Activated naive CD8-positive, alpha-beta T cell (primary cell): ENCODE data around the gene TRAPPC2L.

Experiments used
- H3K27ac Mint-ChIP-seq: one replicate; pipeline ENCODE4 v1.8.0; 2021; ENCODE audit warnings: mixed read lengths
- H3K27me3 Mint-ChIP-seq: one replicate; pipeline ENCODE4 v1.8.0; 2021; ENCODE audit warnings: mixed read lengths
- H3K36me3 Mint-ChIP-seq: one replicate; pipeline ENCODE4 v1.8.0; 2021; ENCODE audit warnings: mixed read lengths
- H3K4me1 Mint-ChIP-seq: one replicate; pipeline ENCODE4 v1.8.0; 2021; ENCODE audit warnings: low read depth, mixed read lengths
- H3K4me3 Mint-ChIP-seq: one replicate; pipeline ENCODE4 v1.8.0; 2021; ENCODE audit warnings: mild to moderate bottlenecking, mixed read lengths
- H3K9me3 Mint-ChIP-seq: one replicate; pipeline ENCODE4 v1.8.0; 2021; ENCODE audit warnings: low read depth, mixed read lengths

Gene TRAPPC2L

GRCh38 chr16:88870608-88871348, 13.9 kb downstream of the TRAPPC2L start:
- Mint-ChIP-seq H3K9me3 (no peaks in the 10 kb centered on the region), H3K27ac (no peak overlapping the region), H3K27me3 (peaks cover 6% of the 10 kb centered on the region), H3K4me1 (no peaks in the 10 kb centered on the region), H3K36me3 (no peaks in the 10 kb centered on the region), H3K4me3 (no peak overlapping the region)

- Mint-ChIP-seq H3K4me3 (no peak overlapping the region), H3K27ac (no peak overlapping the region), H3K4me1 (no peaks in the 10 kb centered on the region), H3K36me3 (no peaks in the 10 kb centered on the region), H3K9me3 (no peaks in the 10 kb centered on the region), H3K27me3 (peaks cover 6% of the 10 kb centered on the region)
Observed at GRCh38 chr16:88871349-88871702, 14.4 kb downstream of the TRAPPC2L start.

GRCh38 chr16:88871730-88872416, 14.9 kb downstream of the TRAPPC2L start:
- Mint-ChIP-seq H3K27me3 (peaks cover 6% of the 10 kb centered on the region), H3K27ac (no peak overlapping the region), H3K4me3 (no peak overlapping the region), H3K36me3 (no peaks in the 10 kb centered on the region), H3K9me3 (no peaks in the 10 kb centered on the region), H3K4me1 (no peaks in the 10 kb centered on the region)

- Mint-ChIP-seq H3K4me3 (no peak overlapping the region), H3K27me3 (peaks cover 6% of the 10 kb centered on the region), H3K36me3 (no peaks in the 10 kb centered on the region), H3K9me3 (no peaks in the 10 kb centered on the region), H3K27ac (no peak overlapping the region), H3K4me1 (no peaks in the 10 kb centered on the region)
Observed at GRCh38 chr16:88872650-88873331, 15.9 kb downstream of the TRAPPC2L start.

GRCh38 chr16:88874938-88875599, 18.1 kb downstream of the TRAPPC2L start:
- Mint-ChIP-seq H3K4me1 (no peaks in the 10 kb centered on the region), H3K4me3 (no peak overlapping the region), H3K9me3 (no peaks in the 10 kb centered on the region), H3K27ac (no peak overlapping the region), H3K27me3 (peaks cover 6% of the 10 kb centered on the region), H3K36me3 (no peaks in the 10 kb centered on the region)

- H3K4me3 Mint-ChIP-seq = no peak overlapping the region
- peaks cover 3% of the 10 kb centered on the region for H3K27me3 Mint-ChIP-seq
Observed at GRCh38 chr16:88875703-88876234, 18.8 kb downstream of the TRAPPC2L start.

GRCh38 chr16:88876942-88877526, 20.1 kb downstream of the TRAPPC2L start:
- Mint-ChIP-seq H3K36me3 (no peaks in the 10 kb centered on the region), H3K4me3 (no peak overlapping the region), H3K27me3 (no peaks in the 10 kb centered on the region), H3K4me1 (no peaks in the 10 kb centered on the region), H3K27ac (no peak overlapping the region), H3K9me3 (no peaks in the 10 kb centered on the region)

More at GRCh38 chr16:88875703-88876234, 18.8 kb downstream of the TRAPPC2L start:
- Mint-ChIP-seq H3K36me3 (no peaks in the 10 kb centered on the region), H3K27ac (no peak overlapping the region), H3K9me3 (no peaks in the 10 kb centered on the region), H3K4me1 (no peaks in the 10 kb centered on the region)

GRCh38 chr16:88877564-88878289, 20.8 kb downstream of the TRAPPC2L start:
- no peaks in the 10 kb centered on the region for H3K9me3 Mint-ChIP-seq
- peaks cover 1% of the 10 kb centered on the region for H3K4me1 Mint-ChIP-seq
- no peaks in the 10 kb centered on the region for H3K27me3 Mint-ChIP-seq
- no peak overlapping the region for H3K27ac Mint-ChIP-seq
- H3K4me3 Mint-ChIP-seq = no peak overlapping the region
- no peaks in the 10 kb centered on the region for H3K36me3 Mint-ChIP-seq

- no peak overlapping the region for H3K4me3 Mint-ChIP-seq
- H3K9me3 Mint-ChIP-seq = no peaks in the 10 kb centered on the region
- H3K36me3 Mint-ChIP-seq = no peaks in the 10 kb centered on the region
- peaks cover 1% of the 10 kb centered on the region for H3K4me1 Mint-ChIP-seq
- no peaks in the 10 kb centered on the region for H3K27me3 Mint-ChIP-seq
- H3K27ac Mint-ChIP-seq = no peak overlapping the region
Observed at GRCh38 chr16:88878356-88878755, 21.4 kb downstream of the TRAPPC2L start.

- Mint-ChIP-seq H3K36me3 (no peaks in the 10 kb centered on the region), H3K4me1 (peaks cover 1% of the 10 kb centered on the region)
Observed at GRCh38 chr16:88878967-88879787, 22.2 kb downstream of the TRAPPC2L start.

GRCh38 chr16:88879788-88880055, 22.8 kb downstream of the TRAPPC2L start:
- Mint-ChIP-seq H3K27me3 (no peaks in the 10 kb centered on the region), H3K4me3 (no peak overlapping the region), H3K27ac (no peak overlapping the region), H3K9me3 (no peaks in the 10 kb centered on the region), H3K4me1 (peaks cover 1% of the 10 kb centered on the region), H3K36me3 (no peaks in the 10 kb centered on the region)

More at GRCh38 chr16:88878967-88879787, 22.2 kb downstream of the TRAPPC2L start:
- Mint-ChIP-seq H3K27ac (no peak overlapping the region), H3K27me3 (no peaks in the 10 kb centered on the region), H3K9me3 (no peaks in the 10 kb centered on the region), H3K4me3 (no peak overlapping the region)

GRCh38 chr16:88880226-88881006, 23.5 kb downstream of the TRAPPC2L start:
- H3K36me3 Mint-ChIP-seq = no peaks in the 10 kb centered on the region
- H3K27me3 Mint-ChIP-seq = no peaks in the 10 kb centered on the region
- H3K27ac Mint-ChIP-seq = no peak overlapping the region
- H3K4me1 Mint-ChIP-seq = peaks cover 1% of the 10 kb centered on the region
- H3K9me3 Mint-ChIP-seq = no peaks in the 10 kb centered on the region
- no peak overlapping the region for H3K4me3 Mint-ChIP-seq
